HEK293T (cell line): ENCODE results near the gene C10orf67.

Source experiments
- ARNT ChIP-seq: fragments of 450-650 bp; IDR thresholded peaks from 2 replicates; pipeline ENCODE4 v1.6.1; 2017; ENCODE audit warnings: mild to moderate bottlenecking
- BHLHE40 ChIP-seq: fragments of 450-650 bp; IDR thresholded peaks from 2 replicates; pipeline ENCODE4 v1.6.1; 2016; ENCODE audit warnings: mild to moderate bottlenecking, moderate library complexity, borderline replicate concordance
- CTBP1 ChIP-seq: fragments of 450-650 bp; IDR thresholded peaks from 2 replicates; pipeline ENCODE4 v1.6.1; 2016; ENCODE audit warnings: borderline replicate concordance
- ELF4 ChIP-seq: fragments of 450-650 bp; IDR thresholded peaks from 2 replicates; pipeline ENCODE4 v1.6.1; 2017; ENCODE audit warnings: antibody characterized with exemption
- FOXA1 ChIP-seq: fragments of 450-650 bp; IDR thresholded peaks from 2 replicates; pipeline ENCODE4 v1.6.1; 2016; ENCODE audit warnings: mild to moderate bottlenecking
- FOXM1 ChIP-seq: fragments of 450-650 bp; IDR thresholded peaks from 2 replicates; pipeline ENCODE4 v1.6.1; 2017; ENCODE audit warnings: mild to moderate bottlenecking, borderline replicate concordance
- HDGF ChIP-seq: fragments of 450-650 bp; IDR thresholded peaks from 2 replicates; pipeline ENCODE4 v1.6.1; 2017; ENCODE audit warnings: antibody characterized with exemption, borderline replicate concordance
- NFRKB ChIP-seq: fragments of 450-650 bp; IDR thresholded peaks from 2 replicates; pipeline ENCODE4 v1.6.1; 2016; ENCODE audit warnings: mild to moderate bottlenecking, moderate library complexity
- SUZ12 ChIP-seq: fragments of 450-650 bp; IDR thresholded peaks from 2 replicates; pipeline ENCODE4 v1.6.1; 2016; ENCODE audit warnings: mild to moderate bottlenecking
- TARDBP ChIP-seq: fragments of 450-650 bp; IDR thresholded peaks from 2 replicates; pipeline ENCODE4 v1.6.1; 2016

- TF ChIP-seq FOXA1: no peak
- no peak for TF ChIP-seq TARDBP
- no peak for TF ChIP-seq NFRKB
- no peak for TF ChIP-seq HDGF
- no peak for TF ChIP-seq ELF4
- no peak for TF ChIP-seq BHLHE40
- TF ChIP-seq SUZ12: no peak
- TF ChIP-seq FOXM1: no peak
- no peak for TF ChIP-seq CTBP1
- no peak for TF ChIP-seq ARNT
Measured at GRCh38 chr10:23384364-23384763, 39.8 kb upstream of the C10orf67 start.
